Left renal cortex interstitium (tissue), 4 donors: ENCODE data around the gene TUSC7. TPM values are rescaled to one million over a fixed set of nuclear protein-coding genes. Genes with fewer than 3 reads are reported as not detected.

ENCODE experiments used
- DNase-seq, 4 donors: peaks; one replicate each; pipeline ENCODE4 v3.0.0-alpha.2; 2013; ENCODE audit warnings: low read depth in 4 of 4, low spot score in 2 of 4, missing footprints in 1 of 4
- polyA plus RNA-seq, 4 donors: library from polyadenylated mRNA; unstranded; fragments of 120-200 nt; gene quantifications; one replicate each; pipeline ENCODE4 v1.2.1, GENCODE V29; 2013; ENCODE audit not compliant: insufficient read length in 4 of 4

Gene TUSC7
- under 1 TPM in 1 of 4 donors, not detected in 3; 0.11 TPM for polyA plus RNA-seq

DNA sequence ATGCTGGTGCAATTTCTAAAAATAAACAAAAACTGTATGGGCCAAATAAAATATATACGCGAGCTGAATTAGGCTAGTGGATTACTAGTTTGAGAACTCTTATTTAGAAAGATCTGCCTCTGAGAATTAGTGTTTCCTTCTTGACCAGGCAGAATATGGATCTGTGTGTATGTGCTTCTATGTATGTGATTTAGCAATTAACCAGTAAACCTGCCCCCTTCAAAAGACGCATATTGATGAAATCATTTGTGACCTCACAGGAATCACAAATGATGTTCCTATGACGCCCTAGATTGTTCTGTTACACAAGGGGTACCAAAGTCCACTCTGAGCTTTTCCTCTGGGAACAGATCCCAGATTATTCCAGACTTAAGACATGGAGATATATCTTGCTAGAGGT, at the start of gene TUSC7:
TUSC7 (plus strand) TSS at position 301 of the 400 bp plus-strand sequence.
- DNase-seq, result no peak

DNA sequence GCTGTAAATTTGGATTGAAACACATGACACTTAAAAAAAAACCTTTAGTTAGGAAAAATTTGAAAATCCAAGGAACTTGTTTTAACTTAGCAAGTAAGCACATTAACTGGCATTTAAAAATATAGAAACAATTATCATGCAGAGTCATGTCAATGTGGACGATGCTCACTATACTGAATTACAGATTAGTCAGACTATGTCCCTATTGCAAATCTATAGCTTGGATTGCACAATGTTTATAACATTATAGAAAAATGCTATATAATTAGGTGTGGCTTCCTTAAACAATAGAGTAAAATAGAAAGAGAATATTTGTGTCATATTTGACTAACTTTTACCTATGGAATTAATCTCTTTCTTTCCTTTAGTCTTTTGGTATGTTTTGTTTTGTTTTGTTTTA, 48.4 kb upstream of the TUSC7 start:
- DNase-seq, result no peak

DNA sequence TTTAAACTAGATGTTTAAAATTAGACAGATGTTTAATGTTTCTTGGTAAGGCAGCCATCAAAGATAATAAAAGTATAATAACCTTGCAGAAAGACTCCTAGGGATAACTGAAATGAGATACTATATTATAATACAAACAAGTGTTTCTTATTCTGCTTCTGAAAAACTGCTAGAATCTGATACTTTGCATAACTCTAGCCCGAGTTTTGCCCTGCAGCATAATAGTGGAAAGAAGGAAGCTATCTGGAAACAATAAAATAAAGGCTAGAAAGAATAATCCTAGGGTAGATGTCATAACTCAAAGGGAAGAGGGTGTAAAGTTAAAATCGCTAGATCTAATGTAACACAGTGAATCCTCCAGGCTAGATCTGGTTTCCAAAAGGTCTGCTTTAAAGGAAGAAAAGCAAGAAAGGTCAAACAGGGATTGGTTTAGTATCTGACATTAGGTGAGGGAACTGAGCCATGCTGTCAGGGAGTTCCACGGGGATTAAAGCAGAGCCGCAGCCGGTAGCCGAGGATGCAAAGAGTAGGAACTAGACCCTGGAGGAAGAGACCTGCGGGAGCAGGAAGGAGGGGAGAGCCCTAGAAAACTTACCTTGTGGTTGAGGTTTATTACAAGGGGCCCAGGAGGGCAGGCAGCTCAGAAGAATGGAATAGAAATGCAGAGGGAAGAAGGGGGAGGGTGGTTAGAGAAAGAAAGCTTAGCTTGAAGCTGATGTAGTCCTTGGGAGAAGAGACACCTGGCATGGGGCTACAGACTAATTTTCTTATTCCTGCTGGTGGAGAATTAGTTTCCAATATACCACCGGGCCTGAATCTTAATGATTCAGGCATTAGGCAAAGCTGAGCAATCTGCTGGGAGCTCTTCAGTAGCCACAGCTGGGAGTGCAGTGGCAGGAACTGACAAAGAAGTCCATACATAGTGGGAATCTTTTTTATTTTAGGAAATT, 46.1 kb upstream of the TUSC7 start:
- no peak for DNase-seq

GRCh38 chr3:116667324-116667723, 42.3 kb upstream of the TUSC7 start:
- no peak for DNase-seq

- no peak for DNase-seq
These were observed 41.8 kb upstream of the TUSC7 start for GRCh38 chr3:116667791-116668190.

DNA sequence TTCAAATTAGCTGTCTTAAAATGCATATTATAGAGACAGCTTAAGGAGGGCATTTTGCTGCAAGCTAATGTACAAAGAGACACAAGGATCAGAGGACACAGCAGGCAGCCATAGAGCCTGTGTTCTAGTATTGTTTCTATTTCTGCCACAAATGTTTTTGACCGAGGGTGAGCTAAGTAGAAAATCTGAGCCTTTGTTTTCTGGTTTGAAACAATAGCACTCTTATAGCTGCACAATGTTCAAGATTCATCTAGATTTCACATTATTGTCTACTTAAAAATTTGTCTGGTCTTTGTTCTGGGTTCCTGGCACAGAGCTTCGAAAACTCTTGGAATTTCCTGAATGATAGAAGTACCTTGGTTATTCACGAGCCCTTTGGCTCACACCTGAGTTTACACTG, 40.0 kb upstream of the TUSC7 start:
- DNase-seq, result no peak

DNA sequence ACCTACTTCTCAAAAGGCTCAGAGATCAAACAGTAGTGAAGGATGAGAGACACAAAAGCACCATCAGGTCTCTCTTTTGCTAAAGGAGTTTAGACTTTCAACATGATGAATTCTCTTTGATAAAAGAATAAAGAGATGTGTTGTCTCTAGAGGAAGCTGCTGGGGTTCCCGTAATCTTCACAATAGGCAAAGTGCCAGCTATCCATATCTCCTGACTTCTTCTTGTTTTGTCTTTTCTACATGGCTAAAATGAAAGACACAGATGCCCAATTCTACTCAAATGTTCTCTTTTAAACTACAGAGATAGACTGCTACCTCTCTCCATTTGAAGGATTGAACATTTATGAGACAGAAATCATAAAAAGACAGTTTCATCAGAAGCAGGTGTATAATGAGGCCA, 38.4 kb upstream of the TUSC7 start:
- DNase-seq, result no peak

GRCh38 chr3:116678853-116679252, 30.7 kb upstream of the TUSC7 start:
- DNase-seq, result no peak

- no peak for DNase-seq
These were observed 18.5 kb upstream of the TUSC7 start for GRCh38 chr3:116691041-116691440.

- DNase-seq, result no peak
These were observed 8.5 kb upstream of the TUSC7 start for GRCh38 chr3:116701070-116701469.

- no peak for DNase-seq
These were observed 7.2 kb upstream of the TUSC7 start for GRCh38 chr3:116702334-116702733.

- DNase-seq, result no peak
These were observed 2.0 kb upstream of the TUSC7 start for GRCh38 chr3:116707531-116707930.

- DNase-seq, result no peak
These were observed 6.9 kb downstream of the TUSC7 start for GRCh38 chr3:116716490-116716889.

- no peak for DNase-seq
These were observed 8.0 kb downstream of the TUSC7 start for GRCh38 chr3:116717566-116717965.

DNA sequence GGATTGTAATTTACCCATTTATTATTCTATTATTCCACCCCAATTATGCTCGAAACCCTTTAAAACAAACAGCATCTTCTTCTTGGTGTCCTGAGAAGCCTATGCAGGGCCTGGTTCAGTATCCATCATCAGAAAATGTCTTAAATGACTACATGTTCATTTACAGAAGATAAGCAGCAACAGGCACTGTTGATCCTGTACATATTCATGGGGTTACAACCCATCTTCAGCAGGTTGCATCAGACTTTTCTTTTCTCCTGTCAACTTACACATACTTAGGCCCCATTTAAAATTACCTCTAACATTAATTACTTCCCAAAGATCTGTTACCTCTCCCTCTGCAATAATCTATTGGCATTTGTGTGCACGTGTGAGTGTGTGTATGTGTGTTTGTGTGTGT, 18.9 kb downstream of the TUSC7 start:
- no peak for DNase-seq

- DNase-seq, result no peak
These were observed 24.7 kb downstream of the TUSC7 start for GRCh38 chr3:116734243-116734642.

GRCh38 chr3:116739678-116740077, 30.1 kb downstream of the TUSC7 start:
- no peak for DNase-seq

- no peak for DNase-seq
These were observed 30.7 kb downstream of the TUSC7 start for GRCh38 chr3:116740293-116740692.

GRCh38 chr3:116741467-116741866, 31.9 kb downstream of the TUSC7 start:
- no peak for DNase-seq

- DNase-seq, result no peak
These were observed 33.5 kb downstream of the TUSC7 start for GRCh38 chr3:116743062-116743461.

DNA sequence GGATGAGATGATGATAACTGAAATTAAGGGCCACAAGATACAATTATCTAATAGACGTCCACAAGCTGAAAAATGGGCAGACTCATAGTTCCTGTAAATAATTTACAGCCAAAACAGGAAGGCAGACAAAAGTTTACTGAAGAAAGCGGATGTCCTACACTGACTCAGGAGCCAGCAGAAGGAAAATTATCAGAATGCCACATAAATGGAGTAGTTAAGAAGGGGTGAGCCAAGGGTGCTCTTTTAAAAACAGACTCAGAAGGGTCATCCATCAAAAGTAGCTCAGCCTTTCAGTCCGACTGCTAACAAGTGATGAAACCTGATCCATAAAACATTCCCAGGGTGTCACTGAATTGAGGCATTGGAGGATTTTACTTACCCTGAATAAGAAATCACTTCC, 39.8 kb downstream of the TUSC7 start:
- no peak for DNase-seq

GRCh38 chr3:116757315-116757714, 47.7 kb downstream of the TUSC7 start:
- no peak for DNase-seq
